Lower lobe of right lung (tissue), 2 donors: Measurements from ENCODE around the gene PLXNB3. TPM values are rescaled to one million over a fixed set of nuclear protein-coding genes. Genes with fewer than 3 reads are reported as not detected.
"Not testable (repeated sequence)": the region's sequence is repeated elsewhere in the genome, so short reads cannot be mapped to it uniquely, and the experiment has no call there.

Experiments used
- ATAC-seq, 2 donors: fragments of 200-7000 bp; cut with Tn5 transposase; one replicate each; pipeline ENCODE4 v1.9.1; 2020 to 2022; ENCODE audit warnings: mild to moderate bottlenecking in 2 of 2, moderate library complexity in 2 of 2
- DNase-seq: peaks from one replicate; pipeline ENCODE4 v3.0.0-alpha.2; 2020
- H3K27ac ChIP-seq: fragments of 200-600 bp; one replicate; pipeline ENCODE4 v1.8.0; 2022
- H3K27me3 ChIP-seq: fragments of 200-600 bp; one replicate; pipeline ENCODE4 v1.8.0; 2022; ENCODE audit warnings: low read depth
- H3K36me3 ChIP-seq: fragments of 200-600 bp; one replicate; pipeline ENCODE4 v1.8.0; 2022; ENCODE audit warnings: mild to moderate bottlenecking
- H3K4me1 ChIP-seq: fragments of 200-600 bp; one replicate; pipeline ENCODE4 v1.8.0; 2022
- H3K4me3 ChIP-seq: fragments of 200-600 bp; one replicate; pipeline ENCODE4 v1.8.0; 2022; ENCODE audit warnings: mild to moderate bottlenecking
- H3K9me3 ChIP-seq: fragments of 200-600 bp; one replicate; pipeline ENCODE4 v1.8.0; 2022
- intact Hi-C: fragments of 100-400 bp; cut with DNase I; formaldehyde crosslinking; loops from one replicate; pipeline ENCODE4 v1.11.0; 2022
- total RNA-seq: library from RNA; stranded (reverse); fragmentation: NEBNext Ultra II Directional; extraction: Animal tissue kit (Norgen Biotek cat#: 25700); gene quantifications from one replicate; pipeline ENCODE4 v1.2.1, GENCODE V29; 2021
- TF ChIP-seq, protein P1 (sequence below): fragments of 200-600 bp; IDR thresholded peaks from one replicate; pipeline ENCODE4 v1.8.0; 2022; ENCODE audit warnings: antibody characterized with exemption, mild to moderate bottlenecking
- donor health status: DM: no; HTN: yes; CAD: no; lungs with severe emphysema.

The PLXNB3 gene
- total RNA-seq, 1 donor from 2014 or later, result 4.6 TPM

DNA sequence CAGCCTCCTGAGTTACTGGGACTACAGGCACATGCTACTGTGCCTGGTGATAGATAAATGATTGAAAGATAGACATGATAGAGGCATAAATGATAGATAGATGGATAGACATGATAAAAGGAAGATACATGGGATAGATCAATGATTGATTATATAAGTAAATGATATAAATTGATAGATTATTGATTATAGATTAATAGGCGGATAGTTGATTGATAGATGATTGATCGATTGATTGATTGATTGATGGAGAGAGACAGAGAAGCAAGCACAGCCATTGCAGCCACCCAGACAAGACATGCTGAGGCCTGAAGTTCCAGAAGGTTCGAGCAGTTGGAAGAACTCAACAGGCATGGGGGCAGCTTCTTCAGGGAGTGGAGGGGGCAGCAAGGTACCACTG lies 17.7 kb upstream of the PLXNB3 start:
- Histone ChIP-seq H3K27me3 (no peaks in the 10 kb centered on the region), H3K4me1 (peaks cover 4% of the 10 kb centered on the region), H3K9me3 (no peaks in the 10 kb centered on the region), H3K27ac (no peak overlapping the region), H3K36me3 (no peaks in the 10 kb centered on the region), H3K4me3 (no peak overlapping the region)
- DNase-seq, result no peak
- TF ChIP-seq, protein P1, sequence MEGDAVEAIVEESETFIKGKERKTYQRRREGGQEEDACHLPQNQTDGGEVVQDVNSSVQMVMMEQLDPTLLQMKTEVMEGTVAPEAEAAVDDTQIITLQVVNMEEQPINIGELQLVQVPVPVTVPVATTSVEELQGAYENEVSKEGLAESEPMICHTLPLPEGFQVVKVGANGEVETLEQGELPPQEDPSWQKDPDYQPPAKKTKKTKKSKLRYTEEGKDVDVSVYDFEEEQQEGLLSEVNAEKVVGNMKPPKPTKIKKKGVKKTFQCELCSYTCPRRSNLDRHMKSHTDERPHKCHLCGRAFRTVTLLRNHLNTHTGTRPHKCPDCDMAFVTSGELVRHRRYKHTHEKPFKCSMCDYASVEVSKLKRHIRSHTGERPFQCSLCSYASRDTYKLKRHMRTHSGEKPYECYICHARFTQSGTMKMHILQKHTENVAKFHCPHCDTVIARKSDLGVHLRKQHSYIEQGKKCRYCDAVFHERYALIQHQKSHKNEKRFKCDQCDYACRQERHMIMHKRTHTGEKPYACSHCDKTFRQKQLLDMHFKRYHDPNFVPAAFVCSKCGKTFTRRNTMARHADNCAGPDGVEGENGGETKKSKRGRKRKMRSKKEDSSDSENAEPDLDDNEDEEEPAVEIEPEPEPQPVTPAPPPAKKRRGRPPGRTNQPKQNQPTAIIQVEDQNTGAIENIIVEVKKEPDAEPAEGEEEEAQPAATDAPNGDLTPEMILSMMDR, result no peak
- no peak for ATAC-seq
- intact Hi-C loops, result no loop called here

DNA sequence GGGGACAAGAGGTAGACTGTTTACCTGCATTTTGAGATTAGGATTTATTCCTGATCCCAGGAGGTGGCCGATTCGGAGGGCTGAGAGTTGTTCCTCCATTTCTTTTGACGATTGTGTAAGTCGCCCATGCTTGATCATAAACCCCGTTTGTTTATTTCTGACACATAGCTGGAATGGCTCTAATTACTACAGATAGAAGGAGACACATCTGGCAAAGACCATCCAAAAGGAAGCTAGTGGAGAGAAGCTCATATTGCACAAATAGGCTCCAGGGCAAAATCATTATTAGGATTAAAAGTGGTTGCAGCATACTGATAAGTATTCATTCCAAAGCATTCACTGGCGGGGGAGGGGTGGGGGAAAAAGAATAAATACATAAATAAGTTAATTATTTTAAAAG lies 17.1 kb upstream of the PLXNB3 start:
- DNase-seq, ATAC-seq, H3K9me3 ChIP-seq, H3K27ac ChIP-seq, H3K27me3 ChIP-seq, intact Hi-C loops, H3K4me1 ChIP-seq, H3K4me3 ChIP-seq, H3K36me3 ChIP-seq: not testable (repeated sequence)

DNA sequence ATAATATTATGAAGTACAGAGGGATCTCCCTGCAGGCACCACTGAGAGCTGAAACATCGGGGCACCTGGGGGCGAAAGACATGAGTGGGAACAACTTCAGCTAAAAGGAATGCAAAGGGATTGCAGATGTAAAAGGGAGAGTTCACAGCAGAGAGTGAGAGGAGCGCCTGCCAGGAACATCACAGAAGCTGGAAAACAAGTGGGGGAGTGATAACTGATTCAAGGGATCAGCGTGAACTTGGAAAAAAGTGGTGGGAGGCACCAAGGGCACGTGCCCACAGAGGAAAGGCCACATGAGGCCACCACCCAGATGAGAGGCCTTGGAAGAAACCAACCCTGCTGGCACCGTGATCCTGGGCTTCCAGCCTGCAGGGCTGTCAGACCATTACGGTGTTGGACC lies 15.0 kb upstream of the PLXNB3 start:
- H3K27me3 ChIP-seq, H3K4me1 ChIP-seq, H3K27ac ChIP-seq, ATAC-seq, H3K36me3 ChIP-seq, DNase-seq, H3K4me3 ChIP-seq, H3K9me3 ChIP-seq, intact Hi-C loops: not testable (repeated sequence)

DNA sequence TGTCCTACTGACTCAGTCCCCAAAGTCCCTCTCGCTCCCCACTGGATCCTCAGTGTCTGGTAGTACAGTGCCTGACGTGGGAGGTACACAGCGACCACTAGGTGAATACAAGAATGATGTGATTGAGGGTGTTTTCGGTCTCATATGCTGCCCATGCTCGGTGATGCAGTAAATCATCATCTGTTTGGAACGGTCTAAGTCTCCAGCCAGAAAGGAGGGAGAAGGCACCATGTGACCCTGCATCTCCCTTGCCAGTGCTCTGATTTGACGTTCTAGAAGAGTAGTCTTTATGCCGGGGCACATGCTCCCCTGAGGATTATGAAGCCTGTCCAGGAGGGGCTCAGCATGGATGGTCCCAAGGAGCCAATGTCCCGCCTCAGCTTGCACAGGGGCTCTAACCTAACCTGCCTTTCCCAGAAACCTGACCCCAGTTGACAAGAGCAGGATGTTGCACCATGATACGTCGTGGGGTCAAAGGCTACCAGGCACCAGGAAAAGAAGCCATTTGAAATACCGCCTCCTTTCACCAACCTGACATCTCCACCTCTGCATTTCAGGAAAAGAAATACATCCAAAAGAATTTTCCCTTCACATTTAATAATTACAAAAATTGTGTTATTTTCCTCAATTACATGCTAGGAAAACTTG lies 13.8 kb upstream of the PLXNB3 start:
- no peak for DNase-seq
- H3K4me3 ChIP-seq, result no peak overlapping the region
- intact Hi-C loops, result no loop called here
- H3K27me3 ChIP-seq, result no peaks in the 10 kb centered on the region
- TF ChIP-seq, protein P1, result no peak
- ATAC-seq, result no peak
- H3K9me3 ChIP-seq, result no peaks in the 10 kb centered on the region
- no peaks in the 10 kb centered on the region for H3K4me1 ChIP-seq
- H3K27ac ChIP-seq, result no peak overlapping the region
- no peaks in the 10 kb centered on the region for H3K36me3 ChIP-seq

DNA sequence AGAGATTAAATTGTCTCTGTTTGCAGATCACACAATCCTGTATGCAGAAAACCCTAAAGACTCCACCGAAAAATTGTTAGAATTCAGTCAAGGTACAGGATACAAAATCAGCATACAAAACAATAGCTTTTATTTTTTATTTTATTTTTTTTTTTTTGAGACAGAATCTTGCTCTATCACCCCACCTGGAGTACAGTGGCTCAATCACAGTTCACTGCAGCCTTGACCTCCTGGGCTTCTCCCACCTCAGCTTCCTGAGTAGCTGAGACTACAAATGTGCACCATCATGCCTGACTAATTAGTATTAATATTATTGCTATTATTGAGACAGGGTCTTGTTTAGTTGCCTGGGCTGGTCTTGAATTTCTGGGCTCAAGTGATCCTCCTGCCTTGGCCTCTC lies 8.9 kb upstream of the PLXNB3 start:
- no peaks in the 10 kb centered on the region for H3K36me3 ChIP-seq
- no peaks in the 10 kb centered on the region for H3K9me3 ChIP-seq
- DNase-seq (no peak), ATAC-seq (no peak)
- no peaks in the 10 kb centered on the region for H3K27me3 ChIP-seq
- H3K27ac ChIP-seq, result no peak overlapping the region
- intact Hi-C loops, result no loop called here
- no peak overlapping the region for H3K4me3 ChIP-seq
- no peaks in the 10 kb centered on the region for H3K4me1 ChIP-seq
- TF ChIP-seq, protein P1, result no peak

DNA sequence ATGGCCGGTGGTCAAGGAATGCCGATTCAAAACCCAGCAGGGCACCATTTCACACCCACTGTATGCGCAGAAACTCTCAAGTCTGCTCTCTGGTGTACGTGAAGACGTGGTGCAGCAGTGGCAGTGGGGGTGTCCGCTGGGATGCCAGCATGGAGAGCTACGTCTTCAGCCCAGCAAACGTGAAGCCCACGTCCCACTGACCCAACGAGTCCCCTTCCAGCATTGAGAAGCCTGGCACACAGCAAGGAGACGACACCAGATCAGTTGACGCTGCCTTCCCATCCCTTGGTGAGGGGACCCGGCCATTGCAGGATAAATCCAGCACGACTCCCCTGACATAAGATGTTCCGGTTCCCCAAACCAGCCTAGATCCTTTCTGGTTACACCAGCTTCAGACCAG lies 2.2 kb upstream of the PLXNB3 start:
- no peaks in the 10 kb centered on the region for H3K4me1 ChIP-seq
- intact Hi-C loops, result loop anchor here (10.0 kb wide), 1 partner anchor 193 kb away; no protein-coding TSS in a partner anchor
- ATAC-seq, result no peak

More for the DNA sequence above, 2.2 kb upstream of the PLXNB3 start:
- no peak overlapping the region for H3K27ac ChIP-seq
- H3K27me3 ChIP-seq, result no peaks in the 10 kb centered on the region
- no peak for DNase-seq
- TF ChIP-seq, protein P1, result no peak
- H3K36me3 ChIP-seq, result no peaks in the 10 kb centered on the region
- H3K4me3 ChIP-seq, result no peak overlapping the region
- H3K9me3 ChIP-seq, result no peaks in the 10 kb centered on the region
